ENCODE measurements around the gene CD37. TPM values are rescaled to one million over a fixed set of nuclear protein-coding genes. Genes with fewer than 3 reads are reported as not detected.
"Not testable (repeated sequence)": the region's sequence is repeated elsewhere in the genome, so short reads cannot be mapped to it uniquely, and the experiment has no call there.

The CD37 gene
- total RNA-seq, 2 experiments from 2014 or later = 131 to 137 TPM

DNA sequence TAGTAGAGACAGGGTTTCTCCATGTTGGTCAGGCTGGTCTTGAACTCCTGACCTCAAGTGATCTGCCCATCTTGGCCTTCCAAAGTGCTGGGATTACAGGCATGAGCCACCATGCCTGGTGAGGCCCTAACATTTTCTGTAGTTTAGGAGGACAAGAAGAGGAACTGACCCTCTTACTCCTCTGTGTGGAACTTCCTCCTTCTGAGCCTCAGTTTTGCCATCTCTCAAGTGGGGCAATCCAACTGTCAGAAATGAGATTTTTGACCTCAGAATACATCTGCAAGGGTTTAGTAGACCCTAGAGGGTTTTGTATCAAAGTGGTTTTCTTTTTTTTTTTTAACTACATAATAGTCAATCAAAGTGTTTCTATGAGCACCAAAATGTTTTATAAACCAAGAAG lies 30.9 kb downstream of the CD37 start:
- Mint-ChIP-seq H3K9me3 (peaks cover 11% of the 10 kb centered on the region), H3K27ac (no peak overlapping the region), H3K36me3 (ENCODE audit: low read depth) (no peaks in the 10 kb centered on the region), H3K4me1 (ENCODE audit: low read depth) (peaks cover 8% of the 10 kb centered on the region), H3K27me3 (peaks cover 24% of the 10 kb centered on the region), H3K4me3 (no peak overlapping the region)
- TF ChIP-seq, protein P1, sequence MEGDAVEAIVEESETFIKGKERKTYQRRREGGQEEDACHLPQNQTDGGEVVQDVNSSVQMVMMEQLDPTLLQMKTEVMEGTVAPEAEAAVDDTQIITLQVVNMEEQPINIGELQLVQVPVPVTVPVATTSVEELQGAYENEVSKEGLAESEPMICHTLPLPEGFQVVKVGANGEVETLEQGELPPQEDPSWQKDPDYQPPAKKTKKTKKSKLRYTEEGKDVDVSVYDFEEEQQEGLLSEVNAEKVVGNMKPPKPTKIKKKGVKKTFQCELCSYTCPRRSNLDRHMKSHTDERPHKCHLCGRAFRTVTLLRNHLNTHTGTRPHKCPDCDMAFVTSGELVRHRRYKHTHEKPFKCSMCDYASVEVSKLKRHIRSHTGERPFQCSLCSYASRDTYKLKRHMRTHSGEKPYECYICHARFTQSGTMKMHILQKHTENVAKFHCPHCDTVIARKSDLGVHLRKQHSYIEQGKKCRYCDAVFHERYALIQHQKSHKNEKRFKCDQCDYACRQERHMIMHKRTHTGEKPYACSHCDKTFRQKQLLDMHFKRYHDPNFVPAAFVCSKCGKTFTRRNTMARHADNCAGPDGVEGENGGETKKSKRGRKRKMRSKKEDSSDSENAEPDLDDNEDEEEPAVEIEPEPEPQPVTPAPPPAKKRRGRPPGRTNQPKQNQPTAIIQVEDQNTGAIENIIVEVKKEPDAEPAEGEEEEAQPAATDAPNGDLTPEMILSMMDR (IDR thresholded peaks at IDR 0.05) = no peak
- DNase-seq = no peak
- intact Hi-C loops (cut with micrococcal nuclease) = no loop called here
- ChIA-PET CTCF (interaction anchor here (1.4 kb wide), 1 partner anchor 76 kb away, joined by 3 read pairs; no protein-coding TSS in a partner anchor), POLR2A (no interaction called here)
- no peak for ATAC-seq

DNA sequence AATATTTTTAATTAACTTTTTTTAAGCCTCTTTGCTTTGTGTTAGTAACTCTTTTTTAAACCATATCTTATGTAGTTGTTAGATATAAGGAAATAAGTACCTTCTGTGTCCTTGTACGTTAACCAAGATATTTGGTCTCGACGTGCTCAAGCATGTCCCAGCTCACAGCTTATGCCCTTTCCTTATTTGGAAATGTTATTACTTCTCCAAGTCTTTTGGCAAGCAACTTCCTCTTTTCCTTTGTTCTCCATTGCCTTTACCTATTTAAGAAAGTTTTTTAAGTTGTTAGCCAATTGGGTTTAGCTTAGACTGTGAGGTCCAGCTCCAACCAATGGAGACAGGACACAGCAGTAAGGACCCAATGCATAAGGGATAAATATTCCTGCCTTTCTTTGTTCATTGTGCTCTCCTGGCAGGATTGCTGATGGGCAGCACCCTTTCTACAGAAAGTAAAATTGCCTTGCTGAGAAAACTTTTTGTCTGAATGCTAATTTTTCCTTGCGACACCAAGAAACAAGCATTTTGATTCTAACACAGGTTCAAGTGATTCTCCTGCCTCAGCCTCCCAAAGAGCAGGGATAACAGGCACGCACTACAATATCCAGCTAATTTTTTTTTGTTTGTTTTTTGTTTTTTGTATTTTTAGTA lies 33.6 kb downstream of the CD37 start:
- POLR2A ChIA-PET = no interaction called here
- H3K4me1 Mint-ChIP-seq (ENCODE audit: low read depth) = no peaks in the 10 kb centered on the region
- no peak overlapping the region for H3K4me3 Mint-ChIP-seq
- DNase-seq (no peak), ATAC-seq (no peak)
- H3K27me3 Mint-ChIP-seq = peaks cover 16% of the 10 kb centered on the region
- CTCF ChIA-PET = interaction anchor here (0.7 to 1.3 kb wide), 2 partner anchors 80 to 172 kb away, joined by 3 to 4 read pairs; no protein-coding TSS in a partner anchor
- H3K27ac Mint-ChIP-seq = no peak overlapping the region
- peaks cover 11% of the 10 kb centered on the region for H3K9me3 Mint-ChIP-seq
- no peaks in the 10 kb centered on the region for H3K36me3 Mint-ChIP-seq (ENCODE audit: low read depth)
- intact Hi-C loops (cut with micrococcal nuclease) = no loop called here
- TF ChIP-seq, protein P1 (IDR thresholded peaks at IDR 0.05) = no peak

DNA sequence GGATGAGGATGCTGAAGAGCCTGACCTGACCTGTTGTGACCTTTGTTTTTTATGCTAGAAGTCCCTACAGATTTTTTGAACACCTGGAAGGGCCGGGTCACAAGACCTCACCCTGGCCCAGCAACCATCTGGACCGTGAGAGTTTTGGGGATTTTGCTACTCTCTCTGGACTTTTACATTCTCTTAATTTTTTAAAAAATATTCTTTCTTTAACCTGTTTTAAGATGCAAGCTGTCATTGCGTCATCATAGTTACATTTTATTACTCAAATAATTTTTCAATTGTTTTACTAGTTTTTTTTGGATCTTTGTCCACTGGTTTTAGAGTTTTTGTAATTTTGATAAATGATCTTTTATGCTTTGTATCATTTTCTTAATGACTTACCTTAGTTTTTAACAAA lies 36.0 kb downstream of the CD37 start:
- TF ChIP-seq, protein P1 (IDR thresholded peaks at IDR 0.05) = no peak
- H3K27ac Mint-ChIP-seq = no peak overlapping the region
- H3K36me3 Mint-ChIP-seq (ENCODE audit: low read depth) = no peaks in the 10 kb centered on the region
- intact Hi-C loops (cut with micrococcal nuclease) = no loop called here
- DNase-seq (no peak), ATAC-seq (no peak)
- peaks cover 4% of the 10 kb centered on the region for H3K27me3 Mint-ChIP-seq
- ChIA-PET POLR2A (no interaction called here), CTCF (interaction anchor here (1.6 kb wide), 1 partner anchor 13 kb away, joined by 5 read pairs; no protein-coding TSS in a partner anchor)
- H3K9me3 Mint-ChIP-seq = peaks cover 11% of the 10 kb centered on the region
- H3K4me1 Mint-ChIP-seq (ENCODE audit: low read depth) = no peaks in the 10 kb centered on the region
- no peak overlapping the region for H3K4me3 Mint-ChIP-seq

DNA sequence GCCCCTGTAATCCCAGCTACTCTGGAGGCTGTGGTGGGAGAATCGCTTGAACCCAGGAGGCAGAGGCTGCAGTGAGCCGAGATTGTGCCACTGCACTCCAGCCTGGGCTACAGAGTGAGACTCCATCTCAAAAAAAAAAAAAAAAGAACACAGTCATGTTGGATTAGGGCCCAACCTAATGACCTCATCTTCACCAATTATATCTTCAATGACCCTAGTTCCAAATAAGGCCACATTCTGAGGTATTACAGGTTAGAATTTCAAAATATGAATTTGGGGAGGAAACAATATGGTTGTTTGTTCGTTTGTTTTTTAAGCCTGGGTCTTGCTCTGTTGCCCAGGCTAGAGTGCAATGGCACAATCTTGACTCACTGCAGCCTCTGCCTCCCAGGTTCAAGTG lies 38.0 kb downstream of the CD37 start:
- intact Hi-C loops (cut with micrococcal nuclease); H3K36me3 Mint-ChIP-seq (ENCODE audit: low read depth); ATAC-seq; H3K27me3 Mint-ChIP-seq; DNase-seq; H3K27ac Mint-ChIP-seq; H3K4me1 Mint-ChIP-seq (ENCODE audit: low read depth); H3K4me3 Mint-ChIP-seq; POLR2A ChIA-PET: not testable (repeated sequence)
- CTCF ChIA-PET = interaction anchor here (1.5 to 2.5 kb wide), 2 partner anchors 18 to 105 kb away, joined by 3 to 7 read pairs; no protein-coding TSS in a partner anchor
- H3K9me3 Mint-ChIP-seq = peaks cover 11% of the 10 kb centered on the region

DNA sequence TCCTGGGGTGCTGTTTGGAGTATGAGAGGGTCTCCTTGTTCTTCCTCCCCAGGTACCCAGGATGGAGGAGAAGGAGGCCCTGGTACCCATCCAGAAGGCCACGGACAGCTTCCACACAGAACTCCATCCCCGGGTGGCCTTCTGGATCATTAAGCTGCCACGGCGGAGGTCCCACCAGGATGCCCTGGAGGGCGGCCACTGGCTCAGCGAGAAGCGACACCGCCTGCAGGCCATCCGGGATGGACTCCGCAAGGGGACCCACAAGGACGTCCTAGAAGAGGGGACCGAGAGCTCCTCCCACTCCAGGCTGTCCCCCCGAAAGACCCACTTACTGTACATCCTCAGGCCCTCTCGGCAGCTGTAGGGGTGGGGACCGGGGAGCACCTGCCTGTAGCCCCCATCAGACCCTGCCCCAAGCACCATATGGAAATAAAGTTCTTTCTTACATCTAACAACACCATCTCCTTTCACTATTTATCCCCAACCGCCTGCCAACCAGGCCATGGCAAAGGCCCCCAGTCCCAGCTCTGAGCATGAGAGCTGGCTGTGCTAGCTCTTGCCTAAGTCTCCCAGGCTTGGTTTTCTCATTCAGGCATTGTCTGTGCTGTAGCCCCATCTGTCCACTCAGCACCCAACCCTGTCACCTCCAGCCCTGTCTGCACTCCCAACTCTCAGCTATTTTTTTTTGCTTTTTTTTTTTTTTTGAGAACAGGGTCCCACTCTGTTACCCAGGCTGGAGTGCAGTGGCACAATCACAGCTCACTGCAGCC lies 39.6 kb downstream of the CD37 start:
- Mint-ChIP-seq H3K9me3 (peaks cover 2% of the 10 kb centered on the region), H3K36me3 (ENCODE audit: low read depth) (no peaks in the 10 kb centered on the region), H3K4me1 (ENCODE audit: low read depth) (no peaks in the 10 kb centered on the region), H3K27ac (no peak overlapping the region), H3K27me3 (peaks cover 1% of the 10 kb centered on the region), H3K4me3 (no peak overlapping the region)
- TF ChIP-seq, protein P1 (IDR thresholded peaks at IDR 0.05) = no peak
- intact Hi-C loops (cut with micrococcal nuclease) = no loop called here
- no peak for ATAC-seq
- ChIA-PET CTCF (interaction anchor here (1.4 to 2.5 kb wide), 3 partner anchors 17 to 277 kb away, joined by 4 to 7 read pairs (median 4); no protein-coding TSS in a partner anchor), POLR2A (no interaction called here)
- DNase-seq = no peak

Measured in activated CD8-positive, alpha-beta T cell treated with anti-CD3 and anti-CD28 coated beads for 36 hours (primary cell).